GM19025 (cell line): ENCODE data around the gene SMURF2.
"Not testable (repeated sequence)": the region's sequence is repeated elsewhere in the genome, so short reads cannot be mapped to it uniquely, and the experiment has no call there.

ENCODE experiments used
- ATAC-seq: cut with Tn5 transposase; IDR thresholded peaks from one replicate; pipeline ENCODE4 v1.9.1; 2021; ENCODE audit warnings: mild to moderate bottlenecking, low read depth, moderate library complexity; ENCODE audit not compliant: unreplicated experiment

The SMURF2 gene

GRCh38 chr17:64599187-64599676, 62.9 kb downstream of the SMURF2 start:
- no peak for ATAC-seq

- ATAC-seq, result no peak
Observed at GRCh38 chr17:64598672-64599071, 63.4 kb downstream of the SMURF2 start.

- no peak for ATAC-seq
Observed at GRCh38 chr17:64596988-64597387, 65.1 kb downstream of the SMURF2 start.

GRCh38 chr17:64596439-64596838, 65.7 kb downstream of the SMURF2 start:
- ATAC-seq, result no peak

- no peak for ATAC-seq
Observed at GRCh38 chr17:64591944-64592343, 70.2 kb downstream of the SMURF2 start.

DNA sequence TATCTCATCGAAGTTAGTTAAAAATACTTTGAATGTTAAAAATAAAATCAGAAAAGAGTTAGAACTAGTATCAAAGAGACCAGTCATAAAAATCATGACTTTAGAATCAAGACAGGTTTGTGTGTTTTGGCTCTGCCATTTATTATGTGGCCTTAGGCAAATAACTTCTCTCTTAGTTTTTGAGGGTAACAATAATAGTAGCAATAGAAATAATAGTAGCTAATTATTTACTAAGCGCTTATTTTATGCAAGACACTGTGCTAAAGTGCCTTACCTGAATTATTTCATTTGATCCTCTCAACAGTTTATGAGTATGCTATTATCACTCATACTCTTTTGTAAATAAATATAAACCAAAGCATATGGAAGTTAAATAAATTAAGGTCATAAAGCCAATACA, 77.0 kb downstream of the SMURF2 start:
- ATAC-seq, result no peak

- no peak for ATAC-seq
Observed at GRCh38 chr17:64583038-64583437, 79.1 kb downstream of the SMURF2 start.

- no peak for ATAC-seq
Observed at GRCh38 chr17:64580384-64581315, 81.5 kb downstream of the SMURF2 start.

GRCh38 chr17:64579917-64580316, 82.2 kb downstream of the SMURF2 start:
- no peak for ATAC-seq

DNA sequence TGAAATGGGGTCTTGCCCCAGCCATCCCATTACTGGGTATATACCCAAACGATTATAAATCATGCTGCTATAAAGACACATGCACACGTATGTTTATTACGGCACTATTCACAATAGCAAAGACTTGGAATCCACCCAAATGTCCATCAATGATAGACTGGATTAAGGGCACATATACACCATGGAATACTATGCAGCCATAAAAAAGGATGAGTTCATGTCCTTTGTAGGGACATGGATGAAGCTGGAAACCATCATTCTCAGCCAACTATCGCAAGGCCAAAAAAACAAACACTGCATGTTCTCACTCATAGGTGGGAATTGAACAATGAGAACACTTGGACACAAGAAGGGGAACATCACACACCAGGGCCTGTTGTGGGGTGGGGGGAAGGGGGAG, 85.1 kb downstream of the SMURF2 start:
- not testable (repeated sequence) for ATAC-seq

GRCh38 chr17:64575431-64575830, 86.7 kb downstream of the SMURF2 start:
- no peak for ATAC-seq

DNA sequence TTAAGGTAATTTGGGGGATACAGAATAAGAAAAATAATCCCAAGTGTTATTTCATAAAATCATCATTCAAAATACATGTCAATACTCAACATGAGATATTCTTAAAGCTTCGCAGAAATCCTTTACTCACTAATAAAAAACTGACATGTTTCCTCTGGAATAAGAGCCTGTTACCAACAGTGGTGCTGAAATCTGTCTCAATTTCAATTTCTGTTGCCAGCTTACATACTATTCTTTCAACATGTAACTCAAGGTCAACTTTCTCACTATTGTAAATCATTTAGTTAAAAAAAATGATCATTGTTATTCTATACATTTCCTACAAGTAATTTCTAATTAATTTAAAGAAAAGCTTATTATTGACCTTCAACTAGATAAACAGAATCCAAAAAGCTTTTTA, 87.5 kb downstream of the SMURF2 start:
- ATAC-seq, result no peak

DNA sequence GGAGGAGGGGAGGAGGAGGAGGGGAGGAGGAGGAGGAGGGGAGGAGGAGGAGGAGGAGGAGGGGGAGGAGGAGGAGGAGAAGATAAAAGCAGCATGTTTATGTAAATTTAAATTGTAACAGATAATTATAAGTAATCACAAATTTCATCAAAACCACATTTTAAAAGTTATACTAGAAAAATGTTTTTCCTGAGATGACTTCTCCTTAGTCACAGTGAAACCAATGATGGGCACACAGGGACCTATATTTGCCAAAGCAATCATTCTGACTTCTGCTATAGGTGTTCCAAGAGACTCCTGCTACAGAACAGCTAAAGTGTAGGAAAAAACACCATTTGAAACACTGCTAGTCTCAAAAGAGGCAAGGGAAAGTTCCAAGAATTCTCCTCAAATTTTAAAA, 88.9 kb downstream of the SMURF2 start:
- ATAC-seq, result no peak

DNA sequence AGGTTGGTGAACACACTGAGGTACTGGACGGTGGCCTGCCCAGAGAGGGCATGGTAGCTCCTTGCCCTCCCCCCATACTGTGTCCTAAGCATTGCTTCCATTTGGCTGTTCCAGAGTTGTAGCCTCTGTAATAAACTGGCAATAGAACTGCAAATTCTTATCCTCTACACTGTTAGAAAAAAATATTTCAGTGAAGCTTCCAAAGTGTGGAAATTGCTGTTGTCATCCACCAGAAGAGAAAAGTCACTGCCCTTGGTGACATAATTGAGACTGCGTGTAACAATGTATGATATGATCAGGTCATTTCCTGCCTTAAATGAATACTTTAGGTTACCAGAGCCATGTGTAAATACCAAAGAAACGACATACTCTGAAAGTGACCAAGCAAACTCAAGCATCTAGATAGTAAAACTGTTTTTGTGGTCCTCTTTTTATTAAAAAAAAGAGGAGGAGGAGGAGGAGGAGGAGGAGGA, 89.4 kb downstream of the SMURF2 start:
- ATAC-seq, result no peak

DNA sequence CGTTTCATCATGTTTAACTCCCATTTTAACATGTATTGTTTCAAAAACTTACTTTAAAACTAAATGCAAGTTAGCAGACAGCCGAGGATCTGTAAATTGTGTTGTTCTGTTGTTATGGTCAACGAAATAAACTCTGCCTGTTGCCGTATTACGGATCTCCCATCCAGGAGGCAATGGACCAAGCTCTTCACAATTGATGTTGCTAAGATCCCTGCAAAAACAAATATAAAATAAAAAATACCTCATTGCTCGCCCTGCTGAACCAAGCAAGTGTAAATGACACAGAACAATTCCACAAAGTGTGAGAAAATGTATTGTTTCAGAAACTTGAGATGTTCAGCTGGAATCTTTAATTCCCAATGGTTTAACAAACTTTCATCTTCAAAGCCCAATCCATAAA, 90.4 kb downstream of the SMURF2 start:
- ATAC-seq, result no peak

GRCh38 chr17:64565563-64565962, 96.5 kb downstream of the SMURF2 start:
- no peak for ATAC-seq

GRCh38 chr17:64564098-64564497, 98.0 kb downstream of the SMURF2 start:
- no peak for ATAC-seq

DNA sequence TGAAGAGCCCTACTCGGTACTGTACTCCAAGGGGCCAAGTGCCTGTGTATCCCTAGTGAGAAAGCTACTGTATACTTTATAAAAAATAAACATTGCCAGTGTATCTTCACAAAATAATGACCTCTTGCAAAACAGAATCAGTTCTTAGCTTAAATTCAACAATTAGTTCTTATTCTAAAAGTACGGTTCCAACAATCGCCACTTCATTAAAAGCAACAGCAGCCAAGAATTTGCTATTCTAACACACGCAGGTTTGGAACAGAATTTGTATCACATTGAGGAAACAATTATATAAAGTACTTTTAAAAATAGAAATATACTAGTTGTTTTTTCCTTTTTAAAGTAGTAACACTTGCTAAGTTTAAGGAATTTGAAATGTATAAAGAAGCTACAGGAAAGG, 106.8 kb downstream of the SMURF2 start:
- ATAC-seq, result no peak

- no peak for ATAC-seq
Observed at GRCh38 chr17:64554028-64554637, 108.0 kb downstream of the SMURF2 start.

DNA sequence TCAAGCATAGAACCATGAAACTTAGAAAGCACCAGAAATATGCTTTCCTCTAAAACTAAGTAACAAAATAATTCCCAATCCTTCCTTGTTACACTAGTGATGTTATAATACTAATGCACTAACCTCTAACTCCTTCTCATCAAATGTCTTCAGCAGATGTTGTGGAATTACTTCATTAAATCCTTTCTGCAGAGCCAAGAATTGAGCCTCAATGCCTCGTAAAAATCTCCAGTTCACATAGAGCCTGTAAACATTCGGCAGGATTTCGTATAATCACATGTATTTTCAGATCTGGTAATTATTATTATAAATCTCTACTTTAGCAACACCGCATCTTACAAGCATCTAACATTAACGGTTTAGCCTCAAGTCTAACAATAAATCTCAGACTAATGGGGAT, 110.6 kb downstream of the SMURF2 start:
- no peak for ATAC-seq

GRCh38 chr17:64547319-64547718, 114.8 kb downstream of the SMURF2 start:
- no peak for ATAC-seq

- ATAC-seq, result no peak
Observed at GRCh38 chr17:64546716-64547115, 115.4 kb downstream of the SMURF2 start.
